GM12878 (cell line): Measurements from ENCODE around the gene VPS33B. TPM values are rescaled to one million over a fixed set of nuclear protein-coding genes. Genes with fewer than 3 reads are reported as not detected.

Source experiments
- ATAC-seq: fragments of 200-7000 bp; cut with Tn5 transposase; 3 replicates; pipeline ENCODE4 v1.9.1; 2020; ENCODE audit warnings: mild to moderate bottlenecking, moderate library complexity
- BruUV-seq: library from RNA; stranded (reverse); fragments of 400-500 nt; replicated peaks from 2 replicates; lab custom pipeline; 2021; lab: Mats Ljungman, UMichigan
- CTCF ChIA-PET: fragments of 300-600 bp; sonication (Branson Sonifier 250); formaldehyde crosslinking; extraction: SDS; loops from one replicate; lab custom pipeline; 2021; ENCODE audit warnings: inconsistent platforms; lab: Yijun Ruan, JAX
- POLR2A ChIA-PET: fragments of 350-600 bp; formaldehyde crosslinking; extraction: SDS; loops from one replicate; lab custom pipeline; 2021; ENCODE audit warnings: inconsistent platforms; lab: Charles Lee
- RAD21 ChIA-PET: fragments of 300-600 bp; sonication (Branson Sonifier 250); formaldehyde crosslinking; loops from one replicate; lab custom pipeline; 2023; ENCODE audit warnings: antibody characterized with exemption; ENCODE audit not compliant: unreplicated experiment; lab: Charles Lee
- SMC1A ChIA-PET: fragments of 300-600 bp; sonication (Branson Sonifier 250); formaldehyde crosslinking; loops from one replicate; lab custom pipeline; 2023; ENCODE audit not compliant: unreplicated experiment, uncharacterized antibody; lab: Charles Lee
- DNase-seq: peaks from one replicate; pipeline ENCODE4 v3.0.0-alpha.2; 2011; ENCODE audit warnings: low read depth, low spot score
- FAIRE-seq: peaks from 3 replicates; lab custom pipeline; 2011; peaks lifted over from hg19 to GRCh38; lab: Jason Lieb, UNC
- H2AFZ ChIP-seq: 2 replicates; pipeline ENCODE4 v1.6.0; 2011; ENCODE audit warnings: low read depth, low read length, control low read depth; ENCODE audit not compliant: control insufficient read depth
- H3K27ac ChIP-seq: 2 replicates; pipeline ENCODE4 v1.5.1; 2011; ENCODE audit warnings: control low read depth; ENCODE audit not compliant: control insufficient read depth, insufficient read depth
- H3K27me3 ChIP-seq, 2 experiments: replicated peaks in 1 of 2; 2 replicates each; pipeline versions ENCODE4 v1.6.0 to v1.6.1; 2011; ENCODE audit warnings: low read length in 1 of 2; ENCODE audit not compliant: control insufficient read depth in 2 of 2, insufficient read depth in 2 of 2
- H3K36me3 ChIP-seq, 2 experiments: 2 replicates each; pipeline ENCODE4 v1.5.1; 2011; ENCODE audit warnings: low read length in 1 of 2; ENCODE audit not compliant: control insufficient read depth in 2 of 2, insufficient read depth in 2 of 2
- H3K4me1 ChIP-seq: 2 replicates; pipeline ENCODE4 v1.6.1; 2011; ENCODE audit warnings: mild to moderate bottlenecking, low read length, moderate library complexity, mixed read lengths; ENCODE audit not compliant: control insufficient read depth, insufficient read depth
- H3K4me2 ChIP-seq: 2 replicates; pipeline ENCODE4 v1.6.0; 2011; ENCODE audit warnings: control low read depth; ENCODE audit not compliant: control insufficient read depth, insufficient read depth
- H3K4me3 ChIP-seq: fragments of 200-600 bp; sonication (generic); 2 replicates; pipeline ENCODE4 v1.5.1; 2016
- H3K79me2 ChIP-seq: 2 replicates; pipeline ENCODE4 v1.6.0; 2011; ENCODE audit warnings: low read length; ENCODE audit not compliant: control insufficient read depth, insufficient read depth
- H3K9ac ChIP-seq: 2 replicates; pipeline ENCODE4 v1.8.0; 2011; ENCODE audit warnings: low read length, control low read depth, mixed read lengths; ENCODE audit not compliant: control insufficient read depth, insufficient read depth
- H3K9me3 ChIP-seq: replicated peaks from 3 replicates; pipeline ENCODE4 v1.5.1; 2011; ENCODE audit warnings: mild to moderate bottlenecking, low read length; ENCODE audit not compliant: control insufficient read depth, insufficient read depth
- H4K20me1 ChIP-seq: 2 replicates; pipeline ENCODE4 v1.6.0; 2011; ENCODE audit not compliant: control insufficient read depth, insufficient read depth
- BCL11A ChIP-seq: IDR thresholded peaks from 2 replicates; pipeline ENCODE4 v1.6.1; 2011; ENCODE audit warnings: low read depth, low read length
- EP300 ChIP-seq, 2 experiments: fragments of 150-350 bp in 1 of 2; IDR thresholded peaks; 2 replicates each; pipeline ENCODE4 v1.6.1; 2011 to 2012; ENCODE audit warnings: low read depth in 2 of 2, low read length in 2 of 2, borderline replicate concordance in 1 of 2, improper control_type of control experiment in 1 of 2, inconsistent platforms in 1 of 2; ENCODE audit not compliant: control insufficient read depth in 1 of 2
- NFYA ChIP-seq: IDR thresholded peaks from 2 replicates; pipeline ENCODE4 v1.6.1; 2011; ENCODE audit warnings: low read depth, mild to moderate bottlenecking, low read length, improper control_type of control experiment, borderline replicate concordance
- RCOR1 ChIP-seq: conservative IDR thresholded peaks from 2 replicates; pipeline ENCODE4 v1.6.1; 2012; ENCODE audit warnings: low read depth, low read length, improper control_type of control experiment
- SRF ChIP-seq, 2 experiments: IDR thresholded peaks; 2 replicates each; pipeline ENCODE4 v1.6.1; 2011; ENCODE audit warnings: low read depth in 2 of 2, low read length in 2 of 2, mild to moderate bottlenecking in 1 of 2, moderate library complexity in 1 of 2
- ZBTB33 ChIP-seq: fragments of 450-650 bp; IDR thresholded peaks from 2 replicates; pipeline ENCODE4 v1.6.1; 2017; ENCODE audit warnings: mild to moderate bottlenecking
- WGBS: methylation state at CpG from one replicate; pipeline ENCODE4 v1.1.6; 2016; ENCODE audit warnings: low lambda C conversion rate; ENCODE audit not compliant: insufficient replicate concordance, insufficient coverage; ENCODE audit errors: missing lambda C conversion rate; 5-methylcytosine and 5-hydroxymethylcytosine counted together
- in situ Hi-C: fragments of 300-500 bp; cut with MboI; formaldehyde crosslinking; loops from 9 replicates; pipeline ENCODE4 v1.14.3; 2018; ENCODE audit warnings: mixed read lengths
- intact Hi-C: fragments of 100-400 bp; cut with micrococcal nuclease; formaldehyde crosslinking; loops from one replicate; pipeline ENCODE4 v1.14.2; 2022; ENCODE audit not compliant: unreplicated experiment
- polyA plus RNA-seq, 11 experiments: library from polyadenylated mRNA; depleted of rRNA in 4 of 11; unstranded in 6 of 11; stranded (reverse) in 5 of 11; fragments of >200 nt; fragmentation: Nextera tagmentation in 4 of 11; fragmentation: Illumina TruSeq in 1 of 11; extraction: Ambion mirVana in 4 of 11; extraction: Trizol in 1 of 11; gene quantifications; 1 replicate in 1 of 11; 2 replicates in 10 of 11; pipeline versions ENCODE4 v1.2.1 to v1.2.3, GENCODE V29; 2011 to 2016; ENCODE audit warnings: inconsistent platforms in 2 of 11, missing spikeins in 2 of 11, low read depth in 1 of 11
- total RNA-seq, 4 experiments: library from RNA; depleted of rRNA in 3 of 4; stranded (reverse); fragments of >200 nt in 3 of 4; fragmentation: Illumina TruSeq in 1 of 4; extraction: Trizol in 1 of 4; gene quantifications; 2 replicates each; pipeline versions ENCODE4 v1.2.1 to v1.2.3, GENCODE V29; 2013 to 2021

Gene VPS33B
- total and polyA plus RNA-seq, 10 of the 15 experiments (the other 5 are each of a cell fraction or from before 2014, with no cell fraction given) = 11.4 to 21.5 (median 15.2) TPM

GRCh38 chr15:91039996-91040395 lies 17.6 kb upstream of the VPS33B start:
- no peaks in the 10 kb centered on the region for H3K4me1 ChIP-seq
- TF ChIP-seq EP300 (IDR thresholded peaks at IDR 0.05; ENCODE audit: borderline replicate concordance in 1 of 2, control insufficient read depth in 1 of 2, low read depth in 2 of 2, low read length in 2 of 2) (no peak), NFYA (no peak), BCL11A (no peak), RCOR1 (no peak), ZBTB33 (no peak), SRF (IDR thresholded peaks at IDR 0.05; ENCODE audit: low read depth in 2 of 2, low read length in 2 of 2) (no peak)
- TF ChIP-seq, all 136 proteins: peak for 0
- no peaks in the 10 kb centered on the region for H4K20me1 ChIP-seq
- no peak overlapping the region for H3K4me2 ChIP-seq
- no peak overlapping the region for H3K27ac ChIP-seq
- intact Hi-C loops = no loop called here
- ChIA-PET RAD21 (interaction anchor here (1.6 kb wide), 1 partner anchor 108 kb away, joined by 3 read pairs; no protein-coding TSS in a partner anchor), POLR2A (no interaction called here), CTCF (interaction anchor here (1.7 to 1.8 kb wide), 2 partner anchors 10 to 83 kb away, joined by 4 to 6 read pairs; no protein-coding TSS in a partner anchor), SMC1A (no interaction called here)
- ATAC-seq (no peak; the same call in 2 of the 3 replicates), DNase-seq (no peak), FAIRE-seq (no peak)
- no peaks in the 10 kb centered on the region for H3K27me3 ChIP-seq
- no TSS peak for BruUV-seq
- no peaks in the 10 kb centered on the region for H3K36me3 ChIP-seq
- H3K4me3 ChIP-seq = no peak overlapping the region
- H3K9me3 ChIP-seq = no peaks in the 10 kb centered on the region
- no peak overlapping the region for H2AFZ ChIP-seq
- H3K79me2 ChIP-seq = no peaks in the 10 kb centered on the region
- H3K9ac ChIP-seq = no peak overlapping the region
- in situ Hi-C loops = no loop called here
- 0% methylated on average over 3 of the region's 3 CpGs for WGBS
